ENCODE measurements around the gene AMOTL2. TPM values are rescaled to one million over a fixed set of nuclear protein-coding genes. Genes with fewer than 3 reads are reported as not detected.

The AMOTL2 gene
- polyA plus RNA-seq (ENCODE audit: insufficient read length in 3 of 3): 10 to 100 TPM; 72.1 to 84.1 (median 82.1) TPM

DNA sequence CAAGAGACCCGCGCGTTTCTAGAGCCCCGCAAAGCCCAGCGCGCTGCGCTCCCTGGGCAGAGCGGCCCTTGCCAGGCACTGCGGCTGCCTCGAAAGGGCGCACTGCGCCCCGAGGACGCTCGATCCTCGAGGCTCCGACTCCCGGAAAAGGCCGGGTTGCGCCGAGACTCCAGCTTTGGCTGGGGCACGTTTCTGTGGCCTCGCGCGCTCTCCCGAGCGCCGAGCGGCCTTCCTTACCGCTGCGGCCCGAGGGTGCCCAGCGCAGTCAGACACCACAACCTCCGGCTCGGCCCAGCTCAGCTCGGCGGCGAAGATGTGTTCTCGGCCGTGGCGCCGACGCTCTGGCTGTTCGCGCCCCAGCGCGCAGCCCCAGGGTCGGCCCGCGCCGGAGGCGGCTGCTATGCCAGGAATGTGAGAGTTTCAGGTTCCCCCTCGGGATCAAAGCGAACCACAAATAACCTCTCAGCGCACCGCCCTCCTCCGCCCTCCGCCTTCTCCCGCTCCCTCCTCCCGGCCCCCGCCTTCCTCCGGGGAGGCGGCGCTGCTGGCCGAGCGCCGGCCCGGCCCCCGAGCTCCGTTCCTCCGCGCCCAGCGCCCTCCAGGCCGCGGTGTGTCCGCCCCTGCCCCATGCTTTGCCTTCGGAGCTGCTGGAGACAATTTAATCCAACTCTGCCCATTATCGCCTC lies at the start of gene AMOTL2:
Gene AMOTL2 (minus strand): TSS at position 343 of the 686 bp plus-strand sequence. CDS start 3,014 bp downstream, outside the sequence.
- DNase-seq (ENCODE audit: low read depth in 3 of 3, low spot score in 2 of 3): peak; percentile 91 to 97 (median 92)

DNA sequence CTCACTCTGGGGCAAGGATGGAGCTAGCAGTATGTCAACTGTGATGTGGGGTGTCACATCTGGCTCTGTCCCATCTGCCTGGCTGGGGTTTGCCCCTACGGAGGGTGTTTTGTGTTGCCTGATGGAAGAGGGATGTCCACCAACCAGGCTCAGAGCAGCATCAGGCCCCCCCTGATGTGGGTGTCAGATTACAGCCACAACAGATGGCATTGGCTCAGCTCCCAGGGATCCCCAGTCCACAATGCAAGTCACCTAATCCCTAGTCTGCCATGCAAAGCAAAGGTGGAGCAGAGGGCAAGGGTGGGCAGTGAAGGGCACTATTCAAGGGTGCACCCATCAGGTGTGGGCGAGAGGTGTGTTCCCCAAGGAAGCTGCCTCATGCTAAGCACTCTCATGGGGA lies 48.9 kb upstream of the AMOTL2 start:
- no peak for DNase-seq (ENCODE audit: low read depth in 3 of 3, low spot score in 2 of 3)

DNA sequence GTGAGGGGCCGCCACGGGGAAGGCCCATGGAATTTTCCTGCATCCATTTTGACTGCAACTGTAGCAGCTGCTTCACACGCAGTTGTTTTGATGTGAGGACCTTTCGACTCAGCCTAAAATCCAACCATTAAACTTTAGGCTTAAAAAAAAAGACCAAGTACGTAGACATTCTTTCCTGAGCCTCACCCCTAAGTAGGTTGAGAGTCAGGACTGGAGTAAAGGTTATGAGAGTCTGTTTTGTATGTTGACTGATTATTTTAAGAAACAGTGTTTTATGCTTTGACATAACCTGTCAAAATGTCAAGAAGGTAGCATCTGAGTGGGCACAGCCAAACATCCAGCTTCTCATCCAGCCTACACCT lies 45.7 kb upstream of the AMOTL2 start:
- DNase-seq (ENCODE audit: low read depth in 3 of 3, low spot score in 2 of 3): no peak

DNA sequence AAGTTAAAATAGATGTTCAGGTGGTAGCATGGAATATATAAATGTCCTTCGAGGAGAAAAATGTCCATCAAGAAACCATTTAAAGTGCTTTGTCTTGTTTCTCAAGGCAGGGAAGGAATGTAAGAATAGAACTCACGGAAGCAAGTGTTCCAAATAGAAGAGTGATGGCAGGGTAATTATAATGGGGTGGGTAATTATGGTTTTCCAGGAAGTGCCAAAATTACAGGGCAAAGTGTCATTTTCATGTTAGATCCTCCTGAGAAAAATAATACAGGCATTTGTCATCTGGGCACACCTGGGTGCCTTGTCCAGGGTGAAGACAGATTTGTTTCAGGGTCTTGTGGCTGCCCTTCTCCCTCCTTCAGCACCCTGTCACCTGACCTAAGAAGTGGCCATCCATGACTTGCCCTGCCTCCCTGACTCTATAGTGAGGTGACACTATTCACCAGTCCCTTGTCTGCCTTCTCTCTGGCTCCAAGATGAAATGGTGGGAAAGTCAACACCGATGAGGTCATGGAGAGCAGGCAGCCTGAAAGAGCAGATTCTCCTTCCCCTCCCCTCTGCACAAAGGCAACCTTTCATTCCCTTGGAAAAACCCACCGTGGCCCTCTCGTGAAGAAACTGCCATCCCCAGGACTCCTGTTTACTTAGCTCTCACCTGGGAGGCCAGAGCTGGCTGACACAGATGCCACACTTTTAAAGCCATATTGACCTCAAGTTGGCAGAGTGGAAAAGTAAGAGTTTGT lies 45.1 kb upstream of the AMOTL2 start:
- DNase-seq (ENCODE audit: low read depth in 3 of 3, low spot score in 2 of 3): no peak

DNA sequence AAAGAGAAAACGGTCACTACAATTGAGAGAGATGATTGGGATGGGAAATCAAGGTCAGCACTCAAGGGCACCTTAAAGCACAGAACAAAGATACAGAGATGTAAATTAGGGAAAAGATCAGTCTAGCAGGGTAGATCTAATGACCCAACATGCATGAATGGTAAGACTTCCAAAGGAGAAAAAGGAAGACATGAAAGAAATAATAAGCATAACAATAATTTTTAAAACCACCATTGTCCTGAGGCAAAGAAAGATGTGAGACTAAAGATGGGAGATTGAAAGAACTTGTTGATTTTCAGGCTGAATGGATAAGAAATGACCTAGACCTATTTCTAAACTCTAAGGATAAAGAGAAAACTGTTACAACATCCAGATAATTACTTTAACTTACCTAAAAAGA lies 34.8 kb upstream of the AMOTL2 start:
- DNase-seq (ENCODE audit: low read depth in 3 of 3, low spot score in 2 of 3): no peak

DNA sequence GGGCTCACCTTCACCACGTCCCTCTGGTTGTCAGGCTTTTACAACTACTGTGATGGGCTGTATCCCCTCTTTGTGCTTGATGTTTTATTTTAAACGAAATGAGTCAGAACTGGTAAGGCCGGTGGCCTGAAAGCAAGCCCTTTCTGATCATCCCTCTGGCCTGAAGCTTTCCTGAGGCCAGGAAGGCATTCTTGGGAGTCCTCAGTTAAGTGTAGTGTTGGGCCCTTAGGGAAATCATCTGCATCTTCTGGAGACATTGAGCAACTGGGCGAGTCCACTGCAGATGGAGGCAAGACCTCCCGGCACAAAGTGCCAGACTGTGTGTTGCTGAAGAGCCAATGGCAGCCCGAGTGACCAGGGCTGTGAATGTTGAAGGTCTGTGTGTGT lies 33.0 kb upstream of the AMOTL2 start:
- no peak for DNase-seq (ENCODE audit: low read depth in 3 of 3, low spot score in 2 of 3)

DNA sequence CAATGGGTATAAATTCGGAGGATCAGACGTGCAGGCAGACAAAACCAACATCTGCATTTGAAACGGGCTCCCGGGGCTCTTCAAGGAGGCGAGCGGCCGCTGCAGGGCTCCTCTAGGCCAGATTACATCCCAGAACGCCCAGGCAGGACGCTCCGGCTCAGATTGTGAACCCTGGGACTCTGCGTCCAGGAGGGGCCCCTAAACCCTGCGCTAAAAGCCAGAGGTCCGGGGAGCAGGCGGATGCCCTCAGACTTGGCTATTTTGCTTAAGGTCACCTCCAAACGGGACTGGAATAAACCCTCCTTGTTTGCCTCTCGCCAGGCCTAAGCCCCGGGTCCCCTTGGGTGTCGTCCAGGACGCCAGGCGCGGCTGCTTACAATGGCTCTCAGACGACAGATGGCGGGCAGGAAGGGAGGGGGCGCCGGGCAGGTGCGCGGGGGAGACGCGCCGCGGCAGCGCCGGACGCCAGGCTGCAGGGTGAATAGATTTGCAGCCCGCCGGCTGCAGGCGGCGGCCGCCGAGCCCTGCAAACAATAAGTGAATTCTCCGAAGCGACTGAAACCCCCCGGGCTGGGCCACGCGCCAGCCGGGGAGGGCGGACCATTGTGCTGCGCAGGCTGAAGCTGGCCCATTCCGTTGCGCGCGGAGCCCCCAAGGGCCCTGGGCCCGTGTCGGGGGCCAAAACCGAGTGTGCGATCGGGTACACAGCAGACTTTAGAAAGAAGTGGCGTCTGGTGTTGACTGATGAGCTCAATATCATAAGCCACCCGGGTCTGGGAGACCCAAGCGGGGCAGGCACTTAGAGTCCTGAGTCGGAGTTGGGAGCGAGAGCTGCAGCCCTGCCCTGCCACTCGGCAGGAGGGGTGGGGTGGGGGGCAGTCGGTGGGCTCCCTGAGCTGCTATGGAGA lies 32.3 kb upstream of the AMOTL2 start:
- no peak for DNase-seq (ENCODE audit: low read depth in 3 of 3, low spot score in 2 of 3)

DNA sequence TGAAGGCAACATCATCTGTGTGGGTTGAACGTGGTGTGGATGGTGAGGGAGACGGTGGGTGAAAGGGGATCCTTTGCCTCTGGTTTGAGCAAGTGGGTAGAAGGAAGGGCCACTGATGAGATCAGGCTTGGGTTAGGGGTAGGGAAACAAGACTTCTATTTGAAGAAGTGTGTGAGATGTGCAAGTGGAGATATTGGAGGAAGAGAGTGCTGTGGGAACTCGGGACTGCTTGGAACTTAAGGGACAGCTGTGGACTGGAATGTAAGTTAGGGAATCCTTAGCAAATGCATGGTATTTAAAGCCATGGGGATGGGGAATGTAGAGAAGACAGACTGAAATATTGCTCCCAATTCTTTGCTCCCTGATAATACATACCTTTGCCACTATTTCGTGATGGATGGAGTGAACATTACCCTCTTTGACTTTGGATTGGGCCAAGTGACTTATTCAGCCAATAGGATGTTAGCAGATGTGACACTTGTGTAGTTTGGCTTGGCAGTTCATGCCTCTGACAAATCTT lies 30.2 kb upstream of the AMOTL2 start:
- no peak for DNase-seq (ENCODE audit: low read depth in 3 of 3, low spot score in 2 of 3)

DNA sequence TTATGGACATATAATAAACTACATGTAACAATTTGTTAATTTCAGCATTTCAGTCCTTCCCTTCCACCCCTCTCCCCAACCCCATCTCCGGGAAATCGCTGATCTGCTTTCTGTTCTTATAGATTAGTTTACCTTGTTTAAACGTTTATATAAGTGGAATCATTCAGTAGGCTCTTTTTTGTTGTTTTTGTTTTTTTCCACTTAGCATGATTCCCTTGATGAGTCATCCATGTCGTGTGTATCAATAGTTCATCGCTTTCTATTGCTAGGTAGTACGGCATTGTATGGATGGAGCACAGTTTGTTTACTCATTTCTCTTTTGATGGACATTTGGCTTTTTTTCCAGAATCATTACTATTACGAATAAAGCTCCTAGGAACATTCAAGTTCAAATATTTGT lies 23.5 kb upstream of the AMOTL2 start:
- no peak for DNase-seq (ENCODE audit: low read depth in 3 of 3, low spot score in 2 of 3)

DNA sequence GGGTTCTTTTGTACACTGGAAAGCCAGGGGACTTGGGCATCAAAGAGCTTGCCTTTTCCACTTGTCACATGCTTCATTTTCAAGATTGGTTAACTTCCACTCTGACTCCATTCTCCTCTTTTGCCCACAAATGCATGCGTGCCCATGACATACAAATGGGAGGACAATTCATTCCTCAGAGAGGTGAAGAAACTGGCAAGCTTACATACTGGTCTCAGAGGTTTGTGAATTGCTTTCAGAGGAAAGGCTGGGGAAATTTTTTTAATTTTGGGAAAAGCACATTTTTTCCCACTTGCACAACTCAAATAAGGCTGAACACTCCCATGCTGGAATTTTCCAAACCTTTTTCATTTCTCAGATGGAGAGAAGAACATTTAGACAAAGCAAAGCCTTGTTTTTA lies 20.9 kb upstream of the AMOTL2 start:
- DNase-seq (ENCODE audit: low read depth in 3 of 3, low spot score in 2 of 3): no peak

DNA sequence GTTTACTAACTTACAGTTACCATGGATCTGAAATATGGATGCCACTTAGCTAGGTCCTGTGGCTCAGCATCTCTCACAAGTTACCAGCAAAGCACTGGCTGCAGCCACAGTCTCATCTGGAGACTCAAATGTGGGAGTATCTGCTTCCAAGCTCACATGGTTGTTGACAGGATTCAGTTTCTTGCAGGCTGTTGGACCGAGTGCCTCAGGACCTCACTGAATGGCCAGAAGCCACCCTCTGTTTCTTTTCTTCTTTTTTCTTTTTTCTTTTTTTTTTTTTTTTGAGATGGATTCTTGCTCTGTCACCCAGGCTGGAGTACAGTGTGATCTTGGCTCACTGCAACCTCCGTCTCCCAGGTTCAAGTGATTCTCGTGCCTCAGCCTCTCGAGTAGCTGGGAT lies 20.1 kb upstream of the AMOTL2 start:
- DNase-seq (ENCODE audit: low read depth in 3 of 3, low spot score in 2 of 3): no peak

DNA sequence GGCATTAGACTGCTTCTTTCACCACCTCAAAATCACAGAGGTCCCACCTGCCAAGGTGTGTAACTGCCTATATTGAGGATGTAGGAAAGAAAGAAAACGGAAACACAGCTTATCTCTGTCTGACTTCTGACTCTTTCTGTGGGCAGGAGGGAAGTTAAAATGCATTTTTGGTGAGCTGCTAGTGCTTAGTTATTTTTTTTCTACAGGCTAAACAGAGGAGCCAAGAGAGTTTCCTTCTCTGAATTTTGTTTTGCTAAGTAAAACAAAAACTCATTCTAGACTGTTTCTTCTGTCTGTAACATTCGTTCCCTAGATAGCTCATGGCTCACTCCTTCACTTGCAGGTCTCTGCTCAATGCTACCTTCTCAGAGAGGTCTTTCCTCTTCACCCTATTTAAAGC lies 18.8 kb upstream of the AMOTL2 start:
- no peak for DNase-seq (ENCODE audit: low read depth in 3 of 3, low spot score in 2 of 3)

DNA sequence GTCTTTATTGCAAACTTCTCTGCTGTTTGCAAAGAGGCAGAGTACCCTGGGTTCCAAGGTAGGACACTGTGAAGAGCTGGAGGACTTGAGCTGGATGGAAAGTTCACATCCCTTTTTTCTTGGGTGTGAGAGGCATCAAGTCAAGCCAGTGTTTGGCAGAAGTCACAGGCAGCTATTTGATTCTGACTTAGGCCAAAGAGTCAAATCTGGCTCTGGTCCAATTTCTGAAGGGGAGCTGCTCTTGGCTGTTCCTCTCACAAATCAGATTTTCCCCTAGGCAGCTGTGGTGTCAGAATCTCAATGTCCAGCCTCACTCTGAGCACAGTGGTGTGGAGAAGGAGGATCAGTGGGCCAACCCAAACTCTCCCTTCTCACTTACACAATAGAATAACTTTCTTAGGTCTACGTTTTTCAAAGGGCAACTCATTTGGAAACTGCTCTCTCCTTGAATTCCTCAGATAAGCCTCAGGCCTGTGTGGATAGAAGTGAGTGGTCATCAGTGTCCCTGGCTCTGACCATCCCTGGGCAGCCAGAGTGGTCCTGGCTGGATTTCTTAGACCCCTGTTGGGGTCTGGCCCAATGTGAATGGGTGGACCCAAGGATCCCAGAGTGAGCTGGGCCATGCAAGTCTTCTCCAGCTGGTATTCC lies 18.2 kb upstream of the AMOTL2 start:
- DNase-seq (ENCODE audit: low read depth in 3 of 3, low spot score in 2 of 3): no peak

DNA sequence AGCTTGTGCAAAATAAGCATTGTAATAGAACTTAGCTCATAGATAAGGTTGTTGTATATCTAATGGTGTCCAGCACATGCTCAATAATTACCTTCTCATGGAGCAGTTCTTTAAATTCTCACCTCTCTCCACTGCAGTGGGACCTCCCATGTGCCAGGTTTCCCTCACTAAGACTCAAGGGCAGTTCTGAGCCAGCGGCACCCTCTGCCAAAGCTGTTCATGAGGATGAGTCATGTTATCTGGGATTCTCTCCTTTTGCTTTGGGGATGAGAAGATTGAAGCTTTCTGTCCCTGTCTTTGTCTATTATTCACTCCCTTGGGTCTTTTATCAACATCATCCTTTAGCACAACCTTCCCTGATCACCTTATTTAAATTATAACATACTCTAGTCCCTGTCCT lies 15.6 kb upstream of the AMOTL2 start:
- no peak for DNase-seq (ENCODE audit: low read depth in 3 of 3, low spot score in 2 of 3)

DNA sequence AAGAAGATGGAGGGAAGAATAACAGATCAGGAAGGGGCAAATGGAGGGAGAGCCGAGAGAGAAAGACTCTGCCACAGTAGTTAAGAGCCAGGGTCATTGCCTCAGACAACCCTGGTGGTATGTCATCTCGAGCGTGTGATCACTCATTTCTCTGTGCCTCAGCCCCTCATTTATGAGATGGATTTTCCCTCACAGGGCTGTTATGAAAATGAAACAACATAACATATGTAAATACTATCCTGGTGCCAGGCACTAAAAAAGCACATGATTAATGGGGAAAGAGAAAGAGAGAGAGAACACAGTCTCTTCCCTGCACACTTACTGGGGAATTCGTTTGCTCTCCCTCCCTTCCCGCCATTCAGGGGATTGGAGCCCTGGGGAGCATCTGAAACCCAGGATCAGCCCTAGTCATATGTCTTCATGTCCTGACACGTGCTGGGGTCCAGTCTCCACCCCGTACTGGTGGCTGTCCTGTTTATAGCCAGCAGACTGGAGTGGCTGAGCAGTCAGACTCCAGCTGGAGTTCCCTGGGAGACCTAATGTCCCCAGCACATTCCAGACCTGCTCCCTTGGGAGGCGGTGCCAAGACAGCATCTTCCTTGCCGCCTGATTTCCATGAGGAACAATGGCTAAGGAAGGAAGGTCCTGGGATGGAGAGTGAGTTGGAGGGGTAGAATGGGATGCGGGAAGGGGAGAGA lies 14.7 kb upstream of the AMOTL2 start:
- no peak for DNase-seq (ENCODE audit: low read depth in 3 of 3, low spot score in 2 of 3)

DNA sequence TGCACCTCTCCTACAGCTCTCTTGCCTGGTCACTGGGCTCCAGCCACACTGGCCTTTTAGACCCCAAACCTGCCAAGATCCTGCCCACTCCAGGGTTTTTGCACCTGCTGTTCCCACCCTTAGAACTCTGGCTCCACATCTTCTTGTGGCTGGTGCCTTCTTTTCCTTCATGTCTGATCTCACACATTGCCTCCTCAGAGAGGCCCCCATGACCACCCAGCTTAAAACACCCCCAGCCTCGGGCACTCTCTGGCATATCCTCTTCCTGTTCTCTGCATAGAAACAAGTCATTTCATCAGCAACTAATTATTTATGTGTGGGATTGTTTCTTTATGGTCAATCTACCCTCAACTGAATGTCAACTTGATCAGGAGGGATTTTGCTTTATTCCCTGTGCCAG lies 14.0 kb upstream of the AMOTL2 start:
- no peak for DNase-seq (ENCODE audit: low read depth in 3 of 3, low spot score in 2 of 3)

DNA sequence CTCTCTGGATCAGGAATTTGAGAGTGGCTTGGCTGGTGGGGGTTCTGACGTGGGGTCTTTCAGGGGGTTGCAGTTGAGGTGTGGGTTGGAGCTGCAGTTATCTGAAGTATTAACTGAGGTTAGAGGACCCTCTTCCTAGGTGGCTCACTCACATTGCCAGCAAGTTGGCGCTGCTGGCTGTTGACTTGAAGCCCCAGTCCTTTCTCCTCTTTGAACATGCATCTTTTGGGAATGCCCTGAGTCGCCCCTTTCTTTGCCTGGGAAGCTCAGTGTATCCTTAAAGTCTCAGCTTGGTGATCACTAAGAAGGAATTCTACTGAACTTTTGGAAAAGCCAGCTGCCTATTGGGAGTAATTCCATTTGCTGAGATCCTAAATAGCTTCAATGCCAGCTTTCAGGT lies 13.0 kb upstream of the AMOTL2 start:
- DNase-seq (ENCODE audit: low read depth in 3 of 3, low spot score in 2 of 3): no peak

DNA sequence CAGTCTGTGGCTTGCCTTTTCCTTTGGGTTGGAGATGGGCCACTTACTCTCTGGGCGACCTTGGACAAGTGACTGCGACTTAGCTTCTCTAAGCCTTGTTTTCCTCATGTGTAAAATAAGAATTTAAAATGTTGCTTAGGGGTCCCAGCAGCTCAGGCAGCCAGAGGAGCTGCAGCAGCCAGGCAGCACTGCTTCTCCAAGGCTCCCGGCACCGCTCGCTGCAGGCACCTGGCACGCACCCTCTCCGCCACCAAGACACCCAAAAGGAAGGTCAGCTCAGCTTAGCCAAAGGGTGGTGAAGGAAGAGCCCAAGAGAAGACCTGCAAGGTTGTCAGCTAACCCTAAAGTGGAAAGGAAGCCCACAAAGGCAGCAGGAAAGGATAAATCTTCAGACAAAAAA lies 10.7 kb upstream of the AMOTL2 start:
- DNase-seq (ENCODE audit: low read depth in 3 of 3, low spot score in 2 of 3): no peak

DNA sequence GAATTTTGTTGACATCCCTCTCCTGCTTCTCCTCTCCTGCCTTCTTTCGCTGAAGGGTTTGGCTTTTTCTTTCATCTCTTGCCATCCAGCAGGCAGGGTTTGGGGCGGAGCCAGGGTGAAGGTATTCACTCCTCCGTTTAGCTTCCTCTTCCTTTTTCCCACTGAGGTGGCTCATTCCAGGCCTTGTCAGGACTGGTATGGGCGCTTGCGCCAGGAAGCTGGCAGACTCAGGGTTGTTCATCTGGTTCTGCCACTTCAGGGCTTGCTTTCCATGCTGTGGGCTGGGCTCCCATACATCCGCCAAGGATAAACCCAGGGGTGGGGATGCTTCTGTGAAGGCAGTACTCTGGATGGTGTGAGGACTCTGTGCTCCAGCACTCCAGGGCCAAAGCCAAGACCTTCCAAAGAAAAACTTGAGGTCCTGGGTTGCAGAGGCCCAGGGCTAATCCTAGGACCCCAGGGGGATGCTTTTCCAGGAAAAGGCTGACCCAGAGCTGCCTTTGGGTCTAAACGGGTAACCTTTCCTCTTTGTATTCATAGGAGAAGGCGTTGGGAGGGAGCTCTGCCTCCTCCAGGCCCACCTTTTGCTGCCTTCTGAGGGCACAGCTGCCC lies 7.7 kb upstream of the AMOTL2 start:
- no peak for DNase-seq (ENCODE audit: low read depth in 3 of 3, low spot score in 2 of 3)

DNA sequence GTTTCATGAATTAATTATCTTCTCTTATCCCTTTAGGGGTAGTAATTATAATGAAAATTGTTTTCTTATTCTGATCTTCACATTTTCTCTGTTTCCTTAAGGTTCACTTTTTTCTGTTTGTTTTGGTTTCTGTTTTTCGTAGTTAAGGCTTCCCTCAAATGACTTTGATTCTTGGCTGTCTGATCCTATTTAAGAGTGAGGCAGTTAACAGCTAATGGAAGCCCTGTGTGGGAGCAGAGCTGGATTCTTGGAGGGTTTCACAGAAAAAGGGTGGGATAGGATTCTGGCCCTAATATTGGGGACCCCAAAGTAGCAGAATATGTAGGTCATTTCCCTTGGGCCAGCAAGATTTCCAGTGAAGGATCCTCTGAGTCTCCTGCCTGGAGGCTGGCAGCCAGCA lies 6.8 kb upstream of the AMOTL2 start:
- no peak for DNase-seq (ENCODE audit: low read depth in 3 of 3, low spot score in 2 of 3)
